ENCODE results near the gene TOP3B.

The TOP3B gene

DNA sequence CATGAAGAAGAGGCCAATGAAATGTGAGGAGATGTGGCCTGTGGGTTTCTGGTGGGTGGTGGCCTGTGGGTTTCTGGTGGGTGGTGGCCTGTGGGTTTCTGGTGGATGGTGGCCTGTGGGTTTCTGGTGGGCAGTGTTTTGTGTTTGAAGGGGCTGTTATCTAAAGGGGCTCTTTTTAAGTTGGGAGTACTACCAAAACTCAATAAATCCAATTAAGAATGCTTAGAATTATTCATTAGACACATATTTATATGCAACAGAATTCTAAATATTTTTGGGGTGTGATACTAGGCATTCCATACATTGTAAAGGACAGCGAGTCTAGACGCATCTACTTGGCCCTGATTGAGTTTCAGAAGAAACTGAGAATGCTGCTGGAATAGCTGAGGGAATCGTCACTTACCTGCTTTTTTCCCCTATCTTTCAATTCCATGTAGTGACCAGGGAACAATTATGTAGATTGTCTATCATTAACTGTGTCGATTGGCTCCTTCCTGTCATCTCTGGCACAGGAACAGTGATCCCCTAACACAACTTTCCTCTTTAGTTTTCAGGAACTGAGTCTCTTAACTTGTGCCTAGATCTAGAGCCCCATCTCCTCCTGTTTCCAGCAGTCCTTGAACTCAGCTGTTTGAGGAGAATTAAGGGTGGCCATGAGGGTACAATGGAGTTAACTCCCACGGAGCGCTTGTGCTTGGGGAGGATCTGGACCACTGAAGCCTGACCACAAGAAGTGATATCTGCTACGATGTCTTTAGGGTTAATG is 37.3 kb upstream of the TOP3B start:
- TF ChIP-seq, protein P1, sequence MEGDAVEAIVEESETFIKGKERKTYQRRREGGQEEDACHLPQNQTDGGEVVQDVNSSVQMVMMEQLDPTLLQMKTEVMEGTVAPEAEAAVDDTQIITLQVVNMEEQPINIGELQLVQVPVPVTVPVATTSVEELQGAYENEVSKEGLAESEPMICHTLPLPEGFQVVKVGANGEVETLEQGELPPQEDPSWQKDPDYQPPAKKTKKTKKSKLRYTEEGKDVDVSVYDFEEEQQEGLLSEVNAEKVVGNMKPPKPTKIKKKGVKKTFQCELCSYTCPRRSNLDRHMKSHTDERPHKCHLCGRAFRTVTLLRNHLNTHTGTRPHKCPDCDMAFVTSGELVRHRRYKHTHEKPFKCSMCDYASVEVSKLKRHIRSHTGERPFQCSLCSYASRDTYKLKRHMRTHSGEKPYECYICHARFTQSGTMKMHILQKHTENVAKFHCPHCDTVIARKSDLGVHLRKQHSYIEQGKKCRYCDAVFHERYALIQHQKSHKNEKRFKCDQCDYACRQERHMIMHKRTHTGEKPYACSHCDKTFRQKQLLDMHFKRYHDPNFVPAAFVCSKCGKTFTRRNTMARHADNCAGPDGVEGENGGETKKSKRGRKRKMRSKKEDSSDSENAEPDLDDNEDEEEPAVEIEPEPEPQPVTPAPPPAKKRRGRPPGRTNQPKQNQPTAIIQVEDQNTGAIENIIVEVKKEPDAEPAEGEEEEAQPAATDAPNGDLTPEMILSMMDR (conservative IDR thresholded peaks at IDR 0.05; ENCODE audit: low read depth, low read length), result no peak
- no peak overlapping the region for H3K4me3 ChIP-seq (ENCODE audit: low read length)
- DNase-seq (ENCODE audit: low read depth), result no peak

DNA sequence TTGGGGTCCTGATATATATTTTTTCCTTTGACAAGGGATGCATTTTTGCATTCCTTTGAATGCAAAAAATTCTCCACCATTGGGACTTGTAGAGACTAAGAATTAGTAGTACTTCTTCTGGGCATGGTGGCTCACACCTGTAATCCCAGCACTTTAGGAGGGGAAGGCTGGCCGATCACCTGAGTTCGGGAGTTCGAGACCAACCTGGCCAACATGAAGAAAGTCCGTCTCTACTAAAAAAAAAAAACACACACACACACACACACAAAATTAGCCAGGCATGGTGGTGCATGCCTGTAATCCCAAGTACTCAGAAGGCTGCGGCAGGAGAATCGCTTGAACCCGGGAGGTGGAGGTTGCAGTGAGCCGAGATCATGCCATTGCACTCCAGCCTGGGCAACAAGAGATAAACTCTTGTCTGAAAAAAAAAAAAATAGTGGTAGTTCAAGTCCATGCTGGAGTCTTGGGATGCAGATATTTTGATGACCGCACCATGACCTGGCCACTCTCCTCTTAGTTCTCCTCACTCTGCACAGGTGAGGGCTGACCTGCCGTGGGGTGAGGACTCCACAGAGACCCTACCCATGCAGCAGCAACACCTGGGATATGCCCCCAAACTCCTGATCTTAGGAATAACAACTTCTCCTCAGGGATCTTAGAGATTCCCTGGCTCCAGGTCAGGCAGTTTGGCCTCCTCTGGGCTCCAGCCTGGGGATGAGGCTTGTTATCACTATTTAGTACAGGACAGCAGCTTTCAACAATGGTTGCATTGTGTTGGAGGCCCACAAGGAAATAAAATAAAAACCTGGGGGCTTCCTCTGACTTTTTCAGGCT is 36.5 kb upstream of the TOP3B start:
- TF ChIP-seq, protein P1 (conservative IDR thresholded peaks at IDR 0.05; ENCODE audit: low read depth, low read length), result no peak
- no peak for DNase-seq (ENCODE audit: low read depth)
- H3K4me3 ChIP-seq (ENCODE audit: low read length), result no peak overlapping the region

DNA sequence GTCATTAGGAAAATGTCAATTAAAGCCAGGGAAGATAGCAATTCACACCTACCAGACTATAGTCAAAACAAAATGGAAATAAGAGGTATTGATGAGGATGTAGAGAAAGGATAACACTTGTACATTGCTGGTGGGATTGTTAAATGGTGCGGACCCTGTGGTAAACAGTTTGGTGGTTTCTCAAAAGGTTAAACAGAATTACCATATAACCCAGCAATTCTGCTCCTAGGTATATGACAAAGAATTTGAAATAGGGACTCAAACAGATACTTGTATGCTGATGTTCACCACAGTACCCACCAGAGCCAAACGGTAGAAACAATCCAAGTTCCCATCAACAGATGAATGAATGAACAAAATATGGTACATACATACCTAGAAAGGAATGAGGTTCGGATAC is 33.0 kb upstream of the TOP3B start:
- no peak overlapping the region for H3K4me3 ChIP-seq (ENCODE audit: low read length)
- TF ChIP-seq, protein P1 (conservative IDR thresholded peaks at IDR 0.05; ENCODE audit: low read depth, low read length), result no peak
- no peak for DNase-seq (ENCODE audit: low read depth)

GRCh38 chr22:22014285-22014659 is 31.7 kb upstream of the TOP3B start:
- H3K4me3 ChIP-seq (ENCODE audit: low read length), result no peak overlapping the region
- TF ChIP-seq, protein P1 (conservative IDR thresholded peaks at IDR 0.05; ENCODE audit: low read depth, low read length), result no peak
- DNase-seq (ENCODE audit: low read depth), result no peak

GRCh38 chr22:22013559-22014284 is 31.1 kb upstream of the TOP3B start:
- DNase-seq (ENCODE audit: low read depth), result no peak
- TF ChIP-seq, protein P1 (conservative IDR thresholded peaks at IDR 0.05; ENCODE audit: low read depth, low read length), result no peak
- no peak overlapping the region for H3K4me3 ChIP-seq (ENCODE audit: low read length)

- TF ChIP-seq, protein P1 (conservative IDR thresholded peaks at IDR 0.05; ENCODE audit: low read depth, low read length), result no peak
- no peak for DNase-seq (ENCODE audit: low read depth)
- H3K4me3 ChIP-seq (ENCODE audit: low read length), result no peak overlapping the region
Observed at GRCh38 chr22:22011964-22012363, 29.4 kb upstream of the TOP3B start.

All from retinal pigment epithelial cell (primary cell).